ENCODE measurements around the gene PDE6C.
A peak's percentile ranks its signal among the peaks of the same experiment; 100 is the strongest.

PDE6C gene

DNA sequence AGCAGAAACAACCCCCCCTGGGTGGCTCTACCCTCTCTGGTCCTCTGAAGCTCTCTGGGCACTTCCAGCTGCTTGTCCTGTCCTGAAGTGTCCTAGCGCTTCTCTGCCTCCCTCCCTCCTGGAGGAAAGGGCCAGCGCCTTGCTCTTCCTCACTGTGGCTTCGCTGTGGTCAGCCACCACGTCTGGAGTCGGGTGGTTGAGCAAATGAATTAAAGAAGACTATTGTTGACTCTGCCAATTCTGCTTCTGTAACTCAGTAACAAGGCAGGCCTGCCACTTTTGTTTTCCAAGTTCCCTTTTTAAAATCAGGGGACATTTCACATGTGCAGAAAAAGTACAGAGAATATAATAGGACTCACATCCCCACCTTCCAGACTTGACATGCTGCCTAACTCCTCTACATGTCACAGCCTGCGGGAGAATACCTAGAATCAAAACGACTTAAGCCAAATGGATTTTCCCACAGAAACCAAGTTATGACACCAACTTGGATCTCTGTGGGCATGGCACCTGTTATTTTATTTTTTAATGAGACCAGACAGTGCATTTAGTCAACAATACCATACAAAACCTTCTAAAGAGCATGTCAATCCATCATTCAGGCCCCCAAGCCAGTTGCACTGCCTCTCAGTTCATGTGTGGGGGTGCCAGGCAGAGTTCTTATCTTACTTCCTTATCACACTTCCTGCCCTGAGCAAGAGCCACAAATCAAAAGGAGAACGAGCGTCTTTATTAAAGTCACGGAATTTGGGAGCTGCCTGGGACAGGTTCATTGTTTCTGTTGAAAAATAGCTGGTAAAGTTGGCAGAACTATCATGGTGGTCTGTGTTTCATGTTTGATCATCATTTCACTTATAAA lies 39.1 kb upstream of the PDE6C start:
- TF ChIP-seq, protein P1, sequence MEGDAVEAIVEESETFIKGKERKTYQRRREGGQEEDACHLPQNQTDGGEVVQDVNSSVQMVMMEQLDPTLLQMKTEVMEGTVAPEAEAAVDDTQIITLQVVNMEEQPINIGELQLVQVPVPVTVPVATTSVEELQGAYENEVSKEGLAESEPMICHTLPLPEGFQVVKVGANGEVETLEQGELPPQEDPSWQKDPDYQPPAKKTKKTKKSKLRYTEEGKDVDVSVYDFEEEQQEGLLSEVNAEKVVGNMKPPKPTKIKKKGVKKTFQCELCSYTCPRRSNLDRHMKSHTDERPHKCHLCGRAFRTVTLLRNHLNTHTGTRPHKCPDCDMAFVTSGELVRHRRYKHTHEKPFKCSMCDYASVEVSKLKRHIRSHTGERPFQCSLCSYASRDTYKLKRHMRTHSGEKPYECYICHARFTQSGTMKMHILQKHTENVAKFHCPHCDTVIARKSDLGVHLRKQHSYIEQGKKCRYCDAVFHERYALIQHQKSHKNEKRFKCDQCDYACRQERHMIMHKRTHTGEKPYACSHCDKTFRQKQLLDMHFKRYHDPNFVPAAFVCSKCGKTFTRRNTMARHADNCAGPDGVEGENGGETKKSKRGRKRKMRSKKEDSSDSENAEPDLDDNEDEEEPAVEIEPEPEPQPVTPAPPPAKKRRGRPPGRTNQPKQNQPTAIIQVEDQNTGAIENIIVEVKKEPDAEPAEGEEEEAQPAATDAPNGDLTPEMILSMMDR (conservative IDR thresholded peaks at IDR 0.05) = no peak
- TF ChIP-seq ZFX (IDR thresholded peaks at IDR 0.05) = no peak
- no peak overlapping the region for H3K27ac ChIP-seq

DNA sequence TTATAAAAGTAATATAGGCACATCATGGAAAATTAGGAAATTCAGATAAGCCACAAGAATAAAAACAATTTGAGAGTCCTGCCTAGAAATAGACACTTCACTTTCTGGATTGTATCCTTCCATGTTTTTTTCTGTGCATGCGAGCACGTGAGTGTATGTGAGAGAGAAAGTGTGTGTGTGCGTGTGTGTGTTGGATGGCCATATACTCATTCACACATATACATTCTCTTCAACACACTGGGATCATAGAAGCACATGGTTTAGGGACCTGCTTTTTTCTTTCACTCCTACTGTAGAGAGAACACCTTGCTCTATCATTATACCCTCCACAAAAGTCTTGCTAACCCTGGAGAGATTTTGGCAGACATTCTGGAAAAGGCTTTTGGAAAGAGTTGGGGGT lies 38.4 kb upstream of the PDE6C start:
- no peak overlapping the region for H3K27ac ChIP-seq
- TF ChIP-seq, protein P1 (conservative IDR thresholded peaks at IDR 0.05) = no peak
- TF ChIP-seq ZFX (IDR thresholded peaks at IDR 0.05) = no peak

DNA sequence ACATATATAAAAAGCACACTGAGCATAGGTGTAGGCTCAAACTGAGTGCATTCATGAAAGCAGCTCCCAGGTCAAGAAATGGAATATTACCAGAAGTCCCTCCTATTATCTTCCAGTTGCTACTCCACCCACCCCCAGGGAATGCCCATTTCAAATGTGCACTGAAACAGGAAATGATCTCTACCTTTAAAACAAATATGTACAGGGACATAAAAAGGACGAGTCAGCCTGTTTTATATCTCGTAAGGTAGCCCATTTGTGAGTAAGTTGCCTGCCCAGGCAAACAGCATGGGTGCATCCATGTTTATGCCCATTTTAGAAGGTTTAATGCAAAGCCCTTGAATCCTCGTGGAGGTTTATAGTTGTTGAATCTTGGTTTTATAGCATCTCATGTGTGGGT lies 35.4 kb upstream of the PDE6C start:
- H3K27ac ChIP-seq = peak overlapping the region; percentile 84
- TF ChIP-seq ZFX (IDR thresholded peaks at IDR 0.05) = no peak
- TF ChIP-seq, protein P1 (conservative IDR thresholded peaks at IDR 0.05) = no peak

DNA sequence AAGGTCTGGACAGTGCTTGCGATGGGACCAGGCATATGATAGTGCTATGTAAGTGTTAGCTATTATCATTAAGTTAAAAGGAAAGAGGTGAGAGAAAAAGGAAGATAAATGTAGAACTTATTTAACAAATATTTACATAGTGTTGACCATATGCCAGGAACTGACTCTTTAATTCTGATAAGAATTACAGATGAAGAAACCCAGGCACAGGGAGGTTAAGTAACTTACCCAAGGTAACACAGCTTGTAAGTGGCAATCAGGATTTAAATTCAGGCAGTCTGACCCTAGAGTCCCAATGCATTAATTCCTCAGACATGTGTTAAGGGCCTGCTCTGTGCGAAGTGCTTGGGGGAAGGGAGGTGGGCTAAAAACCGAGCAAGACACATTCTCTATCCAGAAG lies 34.8 kb upstream of the PDE6C start:
- no peak for TF ChIP-seq ZFX (IDR thresholded peaks at IDR 0.05)
- TF ChIP-seq, protein P1 (conservative IDR thresholded peaks at IDR 0.05) = no peak
- H3K27ac ChIP-seq = peak overlapping the region; percentile 84

DNA sequence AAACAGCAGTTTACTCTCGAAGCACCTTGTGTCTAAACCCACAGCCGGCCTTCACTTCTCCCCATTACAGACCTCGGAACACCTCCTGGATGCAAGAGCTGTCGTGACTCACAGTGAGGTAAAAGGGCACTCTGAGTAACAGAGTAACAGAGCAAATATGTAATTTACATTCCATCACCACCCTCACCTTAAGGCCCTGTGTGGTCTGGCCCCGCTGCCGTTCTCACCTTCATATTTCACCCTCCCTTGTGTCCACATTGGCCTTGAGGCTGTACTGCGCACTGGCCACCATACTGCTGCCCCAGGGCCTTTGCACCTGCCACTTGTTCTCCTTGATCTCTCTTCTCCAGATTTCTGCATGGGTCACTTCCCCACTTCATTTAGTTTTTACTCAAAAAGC lies 33.2 kb upstream of the PDE6C start:
- no peak for TF ChIP-seq ZFX (IDR thresholded peaks at IDR 0.05)

DNA sequence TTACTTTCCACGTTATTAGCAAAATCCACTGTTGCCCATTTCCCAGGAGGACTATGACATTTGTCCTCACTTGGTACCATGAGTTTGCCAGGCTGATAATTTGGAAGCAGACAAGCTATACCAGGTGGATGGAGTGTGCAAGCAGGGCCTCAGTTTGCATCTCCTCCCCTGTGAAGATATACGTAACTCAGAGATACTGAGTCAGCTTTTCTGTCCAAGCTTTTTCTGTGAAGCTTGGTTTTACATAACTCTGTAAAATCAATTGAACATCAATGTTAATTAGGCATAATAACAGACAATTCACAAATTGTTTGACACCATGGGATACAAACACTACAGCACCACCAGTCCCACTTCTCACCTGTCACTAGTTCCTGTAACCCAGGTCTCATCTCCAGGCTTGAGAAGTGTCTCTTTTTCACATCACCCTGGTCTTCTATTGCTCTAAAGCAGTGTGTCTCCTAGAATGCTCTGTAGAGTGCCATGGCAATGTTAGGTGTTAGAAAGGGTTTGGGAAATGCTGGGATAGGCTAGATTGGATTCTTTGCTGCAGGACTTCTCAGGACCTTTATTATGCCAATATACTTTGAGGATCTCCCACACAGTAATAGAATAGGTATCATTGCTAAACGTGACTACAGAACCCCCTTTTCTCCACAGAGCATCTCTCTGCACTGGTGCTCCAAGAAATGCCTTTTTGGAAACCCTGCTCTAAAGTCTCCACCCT lies 32.2 kb upstream of the PDE6C start:
- no peak for TF ChIP-seq ZFX (IDR thresholded peaks at IDR 0.05)
- TF ChIP-seq, protein P1 (conservative IDR thresholded peaks at IDR 0.05) = no peak
- no peak overlapping the region for H3K27ac ChIP-seq

More for the DNA sequence above, 33.2 kb upstream of the PDE6C start:
- no peak overlapping the region for H3K27ac ChIP-seq

DNA sequence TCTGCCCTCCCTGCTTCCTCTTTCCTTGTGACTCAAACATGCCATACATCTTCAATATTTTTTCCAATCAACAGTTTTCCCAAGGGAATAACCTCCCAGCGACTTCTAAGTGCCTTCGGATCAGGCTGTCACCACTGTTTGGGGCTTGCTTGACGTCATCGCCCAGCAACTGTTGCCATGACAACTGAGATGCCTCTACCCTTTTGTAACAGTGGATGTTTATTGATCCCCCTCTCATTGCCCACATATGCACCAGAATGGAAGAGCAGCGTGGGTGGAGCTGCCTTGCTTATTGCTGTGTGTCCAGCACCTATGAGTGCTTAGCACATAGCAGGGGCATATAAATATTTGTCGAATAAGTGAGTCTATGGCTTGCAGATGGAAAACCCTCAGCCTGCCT lies 31.5 kb upstream of the PDE6C start:
- H3K27ac ChIP-seq = no peak overlapping the region
- no peak for TF ChIP-seq ZFX (IDR thresholded peaks at IDR 0.05)
- TF ChIP-seq, protein P1 (conservative IDR thresholded peaks at IDR 0.05) = no peak

All from C4-2B (cell line).